NCI-H226 (cell line): ENCODE data around the gene MAP1B.

Experiments used
- DNase-seq: peaks from one replicate; pipeline ENCODE4 v3.0.0-alpha.2; 2015

MAP1B gene

GRCh38 chr5:72256536-72256935 lies 149.3 kb downstream of the MAP1B start:
- no peak for DNase-seq
